ENCODE data around the gene MRPS23.
A peak's percentile ranks its signal among the peaks of the same experiment; 100 is the strongest.

The MRPS23 gene

DNA sequence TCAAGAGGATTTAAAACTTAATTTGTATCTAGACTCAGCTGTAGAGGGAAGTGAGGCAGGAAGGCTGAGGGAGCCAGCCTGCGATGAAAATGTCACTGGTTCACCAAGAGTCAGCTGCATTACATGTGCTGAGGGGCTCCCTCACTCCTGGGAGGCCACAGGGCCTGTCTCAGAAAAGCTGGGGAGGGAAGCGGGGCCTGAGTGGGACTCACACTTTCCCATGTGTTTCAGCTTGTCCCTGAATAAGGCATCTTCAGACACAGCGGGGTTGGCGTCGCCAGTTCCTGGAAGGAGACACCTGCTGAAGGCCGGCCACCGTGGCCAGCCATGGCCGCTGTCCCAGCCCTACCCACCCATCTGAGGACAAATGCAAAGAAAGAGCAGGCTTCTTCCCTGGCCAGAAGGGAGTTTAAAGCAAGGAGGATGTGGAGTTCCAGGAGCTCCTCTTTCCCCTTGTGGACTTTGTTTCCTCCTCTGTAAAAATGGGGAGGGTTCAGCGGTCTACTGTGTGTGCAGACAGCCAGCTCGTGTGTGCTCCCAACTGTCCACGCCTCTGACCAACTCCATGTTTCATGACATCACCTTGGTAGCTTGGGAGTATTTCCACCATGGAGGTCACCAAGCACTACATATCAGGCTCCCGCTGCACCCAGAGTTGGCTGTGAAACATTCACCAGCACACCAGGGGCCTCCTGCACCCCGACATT, 19.2 kb upstream of the MRPS23 start:
- no peak for DNase-seq (ENCODE audit: low read depth in 2 of 2)
- TF ChIP-seq, protein P1, sequence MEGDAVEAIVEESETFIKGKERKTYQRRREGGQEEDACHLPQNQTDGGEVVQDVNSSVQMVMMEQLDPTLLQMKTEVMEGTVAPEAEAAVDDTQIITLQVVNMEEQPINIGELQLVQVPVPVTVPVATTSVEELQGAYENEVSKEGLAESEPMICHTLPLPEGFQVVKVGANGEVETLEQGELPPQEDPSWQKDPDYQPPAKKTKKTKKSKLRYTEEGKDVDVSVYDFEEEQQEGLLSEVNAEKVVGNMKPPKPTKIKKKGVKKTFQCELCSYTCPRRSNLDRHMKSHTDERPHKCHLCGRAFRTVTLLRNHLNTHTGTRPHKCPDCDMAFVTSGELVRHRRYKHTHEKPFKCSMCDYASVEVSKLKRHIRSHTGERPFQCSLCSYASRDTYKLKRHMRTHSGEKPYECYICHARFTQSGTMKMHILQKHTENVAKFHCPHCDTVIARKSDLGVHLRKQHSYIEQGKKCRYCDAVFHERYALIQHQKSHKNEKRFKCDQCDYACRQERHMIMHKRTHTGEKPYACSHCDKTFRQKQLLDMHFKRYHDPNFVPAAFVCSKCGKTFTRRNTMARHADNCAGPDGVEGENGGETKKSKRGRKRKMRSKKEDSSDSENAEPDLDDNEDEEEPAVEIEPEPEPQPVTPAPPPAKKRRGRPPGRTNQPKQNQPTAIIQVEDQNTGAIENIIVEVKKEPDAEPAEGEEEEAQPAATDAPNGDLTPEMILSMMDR (IDR thresholded peaks at IDR 0.05; ENCODE audit: low read depth, low read length): no peak

DNA sequence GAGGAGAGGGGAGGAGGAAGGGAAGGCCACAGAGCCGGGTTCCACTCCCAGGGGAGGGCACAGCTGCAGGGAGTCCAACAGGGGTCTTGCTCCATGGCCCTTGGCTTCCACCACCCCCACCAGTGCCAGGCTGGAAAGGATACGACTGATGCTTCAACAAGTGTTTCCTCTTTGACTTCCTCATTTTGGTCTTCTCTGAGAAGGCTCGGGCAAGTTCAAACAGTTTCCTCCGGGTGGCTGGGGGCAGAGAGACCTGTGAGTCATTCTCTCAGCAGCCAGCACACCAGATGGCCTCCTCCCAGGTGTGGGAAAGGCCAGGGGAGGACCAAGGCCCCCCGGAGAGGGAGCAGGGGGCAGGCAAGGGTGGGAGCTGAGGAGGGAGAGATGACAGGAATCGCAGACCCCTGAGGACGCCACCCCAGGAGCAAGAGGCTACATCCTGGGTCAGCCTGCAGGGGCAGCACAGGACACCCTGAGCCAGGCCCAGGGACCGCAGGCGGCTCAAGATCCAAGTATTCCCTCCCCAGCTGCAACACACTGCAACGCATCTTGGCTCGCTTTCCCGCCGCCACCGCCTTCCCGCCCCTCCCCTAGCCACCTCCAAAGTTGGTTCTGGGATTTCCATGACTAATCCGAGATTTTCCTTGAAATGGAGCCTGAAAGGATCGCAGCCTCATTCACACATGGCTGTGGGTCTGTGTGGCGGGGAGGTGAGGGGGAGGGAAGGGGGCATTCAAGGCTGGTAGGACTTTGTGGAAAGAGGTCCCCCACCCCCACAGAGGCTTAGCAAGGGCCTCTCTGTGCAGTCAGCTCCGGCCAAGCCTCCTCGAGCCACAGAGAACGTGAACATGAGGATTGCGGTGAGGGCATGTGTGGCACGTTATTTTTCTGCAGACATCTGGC, 18.4 kb upstream of the MRPS23 start:
- TF ChIP-seq, protein P1 (IDR thresholded peaks at IDR 0.05; ENCODE audit: low read depth, low read length): peak; percentile 54
- DNase-seq (ENCODE audit: low read depth in 2 of 2): peak; percentile 86 to 87
- no peak overlapping the region for H3K4me3 ChIP-seq (replicated peaks in 1 of 2; ENCODE audit: low read depth in 2 of 2, low read length in 2 of 2)

More for the DNA sequence above, 19.2 kb upstream of the MRPS23 start:
- no peak overlapping the region for H3K4me3 ChIP-seq (replicated peaks in 1 of 2; ENCODE audit: low read depth in 2 of 2, low read length in 2 of 2)

DNA sequence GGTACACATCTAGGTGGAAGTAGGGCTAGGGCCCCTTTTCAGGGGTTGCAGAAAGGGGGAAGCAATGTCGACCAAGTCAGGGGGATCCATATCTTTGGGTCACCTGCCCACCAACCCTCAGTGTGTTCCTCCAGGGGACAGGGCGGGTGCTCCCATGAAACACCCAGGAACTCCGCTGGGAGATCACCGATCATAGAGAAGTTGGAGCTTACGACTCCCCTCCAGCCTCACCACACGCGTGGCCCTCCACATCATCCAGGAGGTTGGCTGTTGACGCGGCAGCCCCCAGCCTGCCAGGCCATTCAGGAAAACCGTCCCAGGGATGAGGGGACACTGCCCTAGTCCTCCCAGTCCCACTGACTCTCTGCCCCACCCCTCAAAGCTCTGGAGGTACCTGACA, 17.3 kb upstream of the MRPS23 start:
- DNase-seq (ENCODE audit: low read depth in 2 of 2): no peak
- H3K4me3 ChIP-seq (replicated peaks in 1 of 2; ENCODE audit: low read depth in 2 of 2, low read length in 2 of 2): no peak overlapping the region
- TF ChIP-seq, protein P1 (IDR thresholded peaks at IDR 0.05; ENCODE audit: low read depth, low read length): no peak

DNA sequence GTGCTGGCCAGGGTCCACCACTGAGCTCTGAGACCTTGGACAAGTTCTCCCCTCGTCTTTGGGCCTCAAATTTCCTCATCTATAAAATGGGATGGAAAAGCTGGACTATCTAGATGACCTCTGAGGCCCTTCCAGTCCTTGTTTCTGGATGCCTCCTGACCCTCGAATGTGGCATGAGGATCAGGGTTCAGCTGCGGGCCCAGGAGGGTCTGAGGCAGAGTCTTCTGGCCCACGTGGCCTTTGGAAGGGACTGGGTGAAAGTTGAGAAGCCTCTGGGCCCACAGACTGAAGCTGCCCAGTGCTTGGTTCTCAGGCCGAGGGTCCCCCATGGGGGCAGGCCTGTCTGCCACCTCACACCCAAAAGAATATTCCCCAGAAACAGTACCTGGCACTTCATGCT, 16.9 kb upstream of the MRPS23 start:
- no peak overlapping the region for H3K4me3 ChIP-seq (replicated peaks in 1 of 2; ENCODE audit: low read depth in 2 of 2, low read length in 2 of 2)
- DNase-seq (ENCODE audit: low read depth in 2 of 2): no peak
- TF ChIP-seq, protein P1 (IDR thresholded peaks at IDR 0.05; ENCODE audit: low read depth, low read length): no peak

DNA sequence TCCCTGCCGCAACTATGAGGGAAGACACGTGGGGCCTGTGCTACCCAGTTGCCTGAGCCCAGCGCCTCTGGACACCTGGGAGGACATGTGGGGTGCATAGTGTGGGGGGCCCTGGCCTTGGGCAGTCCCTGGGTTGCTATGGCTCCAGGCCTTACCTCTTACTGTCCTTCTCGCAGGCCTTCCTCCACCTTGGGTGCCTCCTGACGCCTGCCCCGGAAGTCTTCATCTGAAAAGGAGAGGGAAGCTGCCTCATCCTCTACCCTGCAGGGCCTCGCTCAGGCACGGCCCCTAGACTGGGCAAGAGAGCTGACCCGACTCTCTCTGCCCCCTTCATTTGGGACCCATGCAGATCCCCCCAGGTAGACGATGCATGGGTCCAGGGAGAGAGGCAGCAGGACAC, 16.5 kb upstream of the MRPS23 start:
- no peak for DNase-seq (ENCODE audit: low read depth in 2 of 2)
- TF ChIP-seq, protein P1 (IDR thresholded peaks at IDR 0.05; ENCODE audit: low read depth, low read length): no peak
- no peak overlapping the region for H3K4me3 ChIP-seq (replicated peaks in 1 of 2; ENCODE audit: low read depth in 2 of 2, low read length in 2 of 2)

DNA sequence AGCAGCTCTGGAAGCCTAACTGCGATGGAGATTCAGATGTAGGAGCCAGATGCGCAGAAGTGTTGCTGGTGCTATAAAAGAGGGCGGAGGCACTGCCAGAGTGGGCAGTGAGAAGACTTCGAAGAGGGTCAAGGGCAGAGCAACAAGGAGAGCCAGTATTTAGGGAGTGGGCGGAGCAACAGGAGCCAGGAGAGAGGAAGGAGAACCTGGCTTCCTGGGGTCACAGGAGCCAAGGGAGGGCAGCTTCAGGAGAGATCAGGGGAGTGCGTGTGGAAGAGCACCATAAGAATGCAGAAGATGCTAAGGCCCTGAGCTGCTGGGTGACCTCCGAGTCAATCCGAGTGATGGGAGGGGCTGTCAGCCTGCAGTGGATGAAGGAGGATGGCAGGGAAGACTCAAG, 14.4 kb upstream of the MRPS23 start:
- H3K4me3 ChIP-seq (replicated peaks in 1 of 2; ENCODE audit: low read depth in 2 of 2, low read length in 2 of 2): no peak overlapping the region
- DNase-seq (ENCODE audit: low read depth in 2 of 2): no peak
- TF ChIP-seq, protein P1 (IDR thresholded peaks at IDR 0.05; ENCODE audit: low read depth, low read length): no peak
